Activated naive CD4-positive, alpha-beta T cell treated with anti-CD3 and anti-CD28 coated beads for 36 hours (primary cell): ENCODE measurements around the gene PRKCE. TPM values are rescaled to one million over a fixed set of nuclear protein-coding genes. Genes with fewer than 3 reads are reported as not detected.

Experiments used
- CTCF ChIA-PET: fragments of 350-600 bp; sonication (Branson Sonifier 250); formaldehyde crosslinking; loops from one replicate; lab custom pipeline; 2021; ENCODE audit warnings: antibody characterized with exemption; lab: Charles Lee
- DNase-seq: peaks from one replicate; pipeline ENCODE4 v3.0.0-alpha.2; 2020
- H3K27ac Mint-ChIP-seq: one replicate; pipeline ENCODE4 v1.8.0; 2021; ENCODE audit warnings: mild to moderate bottlenecking, mixed read lengths
- H3K27me3 Mint-ChIP-seq: one replicate; pipeline ENCODE4 v1.8.0; 2021; ENCODE audit warnings: low read depth, mixed read lengths
- H3K36me3 Mint-ChIP-seq: one replicate; pipeline ENCODE4 v1.8.0; 2021; ENCODE audit warnings: low read depth, mixed read lengths
- H3K4me1 Mint-ChIP-seq: one replicate; pipeline ENCODE4 v1.8.0; 2021; ENCODE audit warnings: low read depth, mixed read lengths
- H3K4me3 Mint-ChIP-seq: one replicate; pipeline ENCODE4 v1.8.0; 2021; ENCODE audit warnings: mild to moderate bottlenecking, moderate library complexity, mixed read lengths
- H3K9me3 Mint-ChIP-seq: one replicate; pipeline ENCODE4 v1.8.0; 2021; ENCODE audit warnings: mixed read lengths
- intact Hi-C: fragments of 100-400 bp; cut with micrococcal nuclease; formaldehyde crosslinking; loops from one replicate; pipeline ENCODE4 v1.15.1; 2023
- total RNA-seq, 2 experiments: library from RNA; stranded (reverse); gene quantifications; one replicate each; pipeline ENCODE4 v1.2.3, GENCODE V29; 2021

Gene PRKCE
- total RNA-seq, 2 experiments from 2014 or later, result 9.4 to 10.6 TPM

- CTCF ChIA-PET, result no interaction called here
- intact Hi-C loops, result no loop called here
- peaks cover 2% of the 10 kb centered on the region for H3K36me3 Mint-ChIP-seq
- no peak overlapping the region for H3K4me3 Mint-ChIP-seq
- no peak for DNase-seq
- peaks cover 6% of the 10 kb centered on the region for H3K4me1 Mint-ChIP-seq
- no peak overlapping the region for H3K27ac Mint-ChIP-seq
- peaks cover 2% of the 10 kb centered on the region for H3K9me3 Mint-ChIP-seq
- H3K27me3 Mint-ChIP-seq, result no peaks in the 10 kb centered on the region
Measured at GRCh38 chr2:45836316-45836715, 184.8 kb downstream of the PRKCE start.

DNA sequence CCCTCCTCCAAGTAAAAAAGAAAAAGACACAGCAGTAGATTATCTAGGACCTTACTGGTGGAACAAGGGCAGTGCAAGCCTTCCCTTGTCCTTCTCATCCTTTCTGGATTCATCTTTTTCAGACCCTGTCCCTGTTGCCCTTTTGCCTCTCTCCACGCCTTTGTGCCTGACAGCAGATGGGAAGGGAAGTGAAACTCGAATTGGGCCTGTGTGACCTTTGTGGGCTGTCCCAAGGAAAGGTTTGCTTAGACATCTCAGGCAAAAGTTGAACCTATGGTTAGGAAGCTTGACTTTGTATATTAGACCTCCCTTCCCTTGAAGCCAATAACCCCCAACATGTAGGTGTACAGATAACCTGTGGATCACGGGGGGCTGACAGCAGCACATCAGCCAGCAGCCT, 185.3 kb downstream of the PRKCE start:
- CTCF ChIA-PET, result interaction anchor here (0.6 kb wide), 1 partner anchor 100 kb away, joined by 4 read pairs; no protein-coding TSS in a partner anchor
- H3K27me3 Mint-ChIP-seq, result no peaks in the 10 kb centered on the region
- intact Hi-C loops, result no loop called here
- H3K27ac Mint-ChIP-seq, result no peak overlapping the region
- H3K4me3 Mint-ChIP-seq, result no peak overlapping the region
- peaks cover 2% of the 10 kb centered on the region for H3K36me3 Mint-ChIP-seq
- H3K9me3 Mint-ChIP-seq, result no peaks in the 10 kb centered on the region
- H3K4me1 Mint-ChIP-seq, result peaks cover 6% of the 10 kb centered on the region
- no peak for DNase-seq

DNA sequence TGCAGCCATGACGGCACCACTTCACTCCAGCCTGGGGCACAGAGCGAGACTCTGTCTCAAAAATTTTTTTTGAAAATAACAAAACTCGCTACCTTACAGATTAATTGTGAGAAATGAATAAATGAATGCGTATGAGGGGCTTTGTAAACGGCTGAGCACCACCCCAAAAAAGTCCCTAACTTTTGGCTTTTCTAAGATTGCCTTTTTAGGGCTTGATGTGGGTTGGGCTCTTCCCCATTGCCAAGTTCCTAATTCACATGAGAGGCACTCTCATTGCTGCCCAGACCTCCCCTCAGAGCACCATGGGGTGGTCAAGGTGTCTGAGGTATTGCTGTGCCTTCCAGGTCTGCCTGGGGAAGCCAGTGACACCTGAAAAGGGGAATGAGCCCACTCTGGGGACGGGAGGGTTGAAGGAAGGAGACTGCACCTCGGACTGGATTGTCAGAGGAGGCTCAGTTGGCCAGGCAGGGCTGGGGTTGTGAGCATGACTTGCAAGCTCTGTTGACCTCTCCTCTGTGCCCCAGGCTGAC, 186.4 kb downstream of the PRKCE start:
- intact Hi-C loops, result no loop called here
- Mint-ChIP-seq H3K27ac (no peak overlapping the region), H3K27me3 (no peaks in the 10 kb centered on the region), H3K4me1 (peaks cover 11% of the 10 kb centered on the region), H3K4me3 (no peak overlapping the region), H3K9me3 (no peaks in the 10 kb centered on the region), H3K36me3 (peaks cover 2% of the 10 kb centered on the region)
- CTCF ChIA-PET, result no interaction called here
- no peak for DNase-seq

DNA sequence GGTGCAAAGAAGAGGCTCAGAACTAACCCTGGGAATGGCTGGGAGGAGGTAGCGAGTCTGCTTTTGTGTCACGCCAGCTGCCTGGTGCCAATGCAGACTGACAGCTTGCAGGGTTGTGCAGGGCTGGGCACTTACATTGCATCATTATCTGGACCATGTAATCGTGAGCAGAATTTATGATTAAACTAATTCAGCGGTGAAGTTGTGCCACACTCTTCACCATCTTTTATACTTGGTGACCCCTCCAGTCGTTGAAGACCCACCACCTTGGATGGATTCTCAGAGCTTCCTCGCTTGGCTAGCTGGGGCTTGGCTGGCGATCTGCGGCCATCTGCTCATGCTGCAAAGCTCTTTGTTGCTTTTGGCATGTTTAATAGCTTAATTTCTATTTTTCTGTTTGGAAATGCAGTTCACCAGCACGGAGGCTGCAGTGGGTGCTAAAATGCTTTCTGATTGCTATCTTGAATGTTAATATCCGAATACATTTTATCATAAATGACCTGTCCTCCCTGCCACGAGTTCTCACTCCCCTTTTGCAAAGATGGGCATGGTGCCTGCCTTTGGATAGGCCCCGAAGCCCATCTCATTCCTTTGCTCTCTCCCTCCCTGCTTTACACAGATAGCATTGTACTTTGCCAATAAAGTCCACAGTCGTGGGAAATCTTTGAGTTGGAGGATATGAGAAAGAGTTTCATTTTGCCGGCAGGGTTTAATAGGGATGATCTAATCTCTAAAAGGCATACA, 188.2 kb downstream of the PRKCE start:
- CTCF ChIA-PET, result no interaction called here
- intact Hi-C loops, result no loop called here
- Mint-ChIP-seq H3K4me3 (no peak overlapping the region), H3K36me3 (no peaks in the 10 kb centered on the region), H3K27me3 (no peaks in the 10 kb centered on the region), H3K9me3 (no peaks in the 10 kb centered on the region), H3K4me1 (peaks cover 12% of the 10 kb centered on the region), H3K27ac (no peak overlapping the region)
- no peak for DNase-seq

GRCh38 chr2:45840481-45840880, 189.0 kb downstream of the PRKCE start:
- H3K4me1 Mint-ChIP-seq, result peaks cover 14% of the 10 kb centered on the region
- H3K4me3 Mint-ChIP-seq, result no peak overlapping the region
- no peaks in the 10 kb centered on the region for H3K27me3 Mint-ChIP-seq
- CTCF ChIA-PET, result no interaction called here
- no peaks in the 10 kb centered on the region for H3K36me3 Mint-ChIP-seq
- H3K27ac Mint-ChIP-seq, result no peak overlapping the region
- no peaks in the 10 kb centered on the region for H3K9me3 Mint-ChIP-seq
- intact Hi-C loops, result no loop called here
- no peak for DNase-seq

GRCh38 chr2:45841752-45842407, 190.4 kb downstream of the PRKCE start:
- Mint-ChIP-seq H3K9me3 (no peaks in the 10 kb centered on the region), H3K4me1 (peaks cover 13% of the 10 kb centered on the region), H3K4me3 (no peak overlapping the region), H3K27ac (no peak overlapping the region), H3K27me3 (no peaks in the 10 kb centered on the region), H3K36me3 (peaks cover 4% of the 10 kb centered on the region)
- CTCF ChIA-PET, result no interaction called here
- intact Hi-C loops, result no loop called here
- DNase-seq, result no peak

GRCh38 chr2:45843136-45843535, 191.7 kb downstream of the PRKCE start:
- no peak overlapping the region for H3K4me3 Mint-ChIP-seq

DNA sequence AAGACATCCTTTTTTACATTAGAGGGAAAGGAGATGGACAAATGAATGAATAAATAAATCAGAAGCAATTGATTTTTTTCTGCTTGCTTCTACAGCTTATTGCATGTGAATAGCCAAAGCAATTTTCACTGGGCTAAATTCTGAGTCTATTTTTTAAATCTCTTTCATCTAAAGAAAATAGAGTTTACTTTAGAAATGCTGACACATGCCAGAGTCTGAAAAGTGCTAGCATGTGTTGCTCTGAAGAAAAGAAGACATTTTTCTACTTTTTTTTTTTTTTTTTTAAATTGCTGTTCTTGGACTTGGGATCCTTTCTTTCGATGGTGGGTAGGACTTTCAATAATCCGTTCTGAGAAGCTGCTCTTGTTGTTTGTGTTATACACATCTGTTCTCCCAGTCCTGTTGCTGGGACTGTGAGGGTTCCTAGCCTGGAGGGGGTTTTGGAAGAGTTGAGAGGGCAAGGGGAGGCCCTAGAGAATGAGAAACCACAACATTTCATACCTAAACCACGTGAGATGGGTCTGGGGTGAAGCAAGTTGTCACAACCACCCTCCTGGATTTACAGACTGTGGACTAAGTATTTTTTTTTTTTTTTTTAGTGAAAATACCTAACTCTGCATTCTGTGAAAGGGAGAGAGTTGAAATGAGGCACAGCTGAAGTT, 193.5 kb downstream of the PRKCE start:
- intact Hi-C loops, result no loop called here
- Mint-ChIP-seq H3K27me3 (no peaks in the 10 kb centered on the region), H3K9me3 (no peaks in the 10 kb centered on the region), H3K4me1 (peaks cover 15% of the 10 kb centered on the region), H3K27ac (no peak overlapping the region), H3K36me3 (peaks cover 4% of the 10 kb centered on the region), H3K4me3 (no peak overlapping the region)
- no peak for DNase-seq
- CTCF ChIA-PET, result interaction anchor here (0.6 kb wide), 1 partner anchor 26 kb away, joined by 4 read pairs; no protein-coding TSS in a partner anchor

More at GRCh38 chr2:45843136-45843535, 191.7 kb downstream of the PRKCE start:
- intact Hi-C loops, result no loop called here
- Mint-ChIP-seq H3K27me3 (no peaks in the 10 kb centered on the region), H3K4me1 (peaks cover 12% of the 10 kb centered on the region), H3K9me3 (no peaks in the 10 kb centered on the region), H3K27ac (no peak overlapping the region), H3K36me3 (peaks cover 4% of the 10 kb centered on the region)
- CTCF ChIA-PET, result no interaction called here
- DNase-seq, result no peak

GRCh38 chr2:45845566-45845965, 194.1 kb downstream of the PRKCE start:
- Mint-ChIP-seq H3K27me3 (no peaks in the 10 kb centered on the region), H3K4me1 (peaks cover 19% of the 10 kb centered on the region), H3K4me3 (no peak overlapping the region), H3K9me3 (no peaks in the 10 kb centered on the region), H3K36me3 (peaks cover 4% of the 10 kb centered on the region), H3K27ac (no peak overlapping the region)
- intact Hi-C loops, result no loop called here
- CTCF ChIA-PET, result no interaction called here
- DNase-seq, result no peak

GRCh38 chr2:45849491-45850283, 198.2 kb downstream of the PRKCE start:
- Mint-ChIP-seq H3K4me1 (peaks cover 15% of the 10 kb centered on the region), H3K27ac (no peak overlapping the region), H3K36me3 (peaks cover 10% of the 10 kb centered on the region), H3K9me3 (peaks cover 5% of the 10 kb centered on the region), H3K27me3 (no peaks in the 10 kb centered on the region), H3K4me3 (no peak overlapping the region)
- CTCF ChIA-PET, result interaction anchor here (0.7 kb wide), 1 partner anchor 65 kb away, joined by 3 read pairs; no protein-coding TSS in a partner anchor
- intact Hi-C loops, result no loop called here
- DNase-seq, result no peak

DNA sequence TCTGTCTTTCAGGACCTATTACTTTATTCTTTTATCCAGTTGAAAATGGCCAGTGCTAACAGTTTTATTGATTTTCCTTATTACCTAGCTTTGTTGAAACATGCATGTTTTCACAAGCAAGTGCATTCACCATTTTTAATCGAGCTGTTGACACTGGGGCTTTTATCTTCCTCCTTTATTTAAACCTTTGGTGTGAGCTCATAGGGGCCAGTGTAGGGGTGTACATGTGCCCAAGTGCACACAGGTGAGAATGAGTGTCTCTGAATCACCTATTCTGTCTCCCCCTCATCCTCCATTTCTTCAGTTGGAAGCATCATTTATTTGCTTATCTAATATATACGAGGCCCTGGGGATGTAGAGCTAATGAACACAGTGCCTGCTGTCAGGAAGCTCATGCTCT, 199.1 kb downstream of the PRKCE start:
- DNase-seq, result no peak
- peaks cover 10% of the 10 kb centered on the region for H3K36me3 Mint-ChIP-seq
- intact Hi-C loops, result no loop called here
- no peak overlapping the region for H3K27ac Mint-ChIP-seq
- peaks cover 5% of the 10 kb centered on the region for H3K9me3 Mint-ChIP-seq
- peaks cover 13% of the 10 kb centered on the region for H3K4me1 Mint-ChIP-seq
- CTCF ChIA-PET, result no interaction called here
- no peak overlapping the region for H3K4me3 Mint-ChIP-seq
- no peaks in the 10 kb centered on the region for H3K27me3 Mint-ChIP-seq

GRCh38 chr2:45851111-45851510, 199.6 kb downstream of the PRKCE start:
- Mint-ChIP-seq H3K27ac (no peak overlapping the region), H3K36me3 (peaks cover 10% of the 10 kb centered on the region), H3K9me3 (peaks cover 5% of the 10 kb centered on the region), H3K4me1 (peaks cover 13% of the 10 kb centered on the region), H3K4me3 (no peak overlapping the region), H3K27me3 (no peaks in the 10 kb centered on the region)
- CTCF ChIA-PET, result no interaction called here
- intact Hi-C loops, result no loop called here
- no peak for DNase-seq
